PFSK-1 (cell line): ENCODE data around the gene FCRL1.

Experiments
- FOXP2 ChIP-seq: optimal IDR thresholded peaks from 2 replicates; pipeline ENCODE3; 2011; ENCODE audit warnings: borderline replicate concordance, control low read depth, inconsistent platforms; ENCODE audit not compliant: insufficient read depth; ENCODE audit errors: extremely low read length, extremely low read depth
- SIN3A ChIP-seq: IDR thresholded peaks from 2 replicates; pipeline ENCODE4 v1.6.1; 2012; ENCODE audit warnings: mild to moderate bottlenecking, low read length, moderate library complexity, borderline replicate concordance; ENCODE audit not compliant: insufficient read depth

GRCh38 chr1:157806431-157807149 is 13.3 kb downstream of the FCRL1 start:
- TF ChIP-seq SIN3A (no peak), FOXP2 (no peak)
